Esophagus squamous epithelium (tissue), 5 donors: ENCODE data around the gene ARAP2. TPM values are rescaled to one million over a fixed set of nuclear protein-coding genes. Genes with fewer than 3 reads are reported as not detected.

ENCODE experiments used
- DNase-seq: peaks from one replicate; lab custom pipeline; 2025; lab: John Stamatoyannopoulos, UW
- H3K27ac ChIP-seq, 4 donors: fragments of 200-600 bp; sonication (generic); one replicate each; pipeline ENCODE4 v1.5.1; 2016 to 2019; ENCODE audit warnings: mild to moderate bottlenecking in 1 of 4
- H3K27me3 ChIP-seq, 4 donors: fragments of 200-600 bp; sonication (generic); 1 replicate in 3 of 4; 2 replicates in 1 of 4; pipeline versions ENCODE4 v1.5.1 to v1.6.0; 2017 to 2021; ENCODE audit warnings: antibody characterized with exemption in 1 of 4
- H3K36me3 ChIP-seq, 3 donors: fragments of 200-600 bp; sonication (generic); one replicate each; pipeline ENCODE4 v1.5.1; 2016 to 2019
- H3K4me1 ChIP-seq, 3 donors: fragments of 200-600 bp; sonication (generic); one replicate each; pipeline ENCODE4 v1.5.1; 2017 to 2019
- H3K4me3 ChIP-seq, 4 donors: fragments of 200-600 bp; sonication (generic); 1 replicate in 3 of 4; 2 replicates in 1 of 4; pipeline ENCODE4 v1.5.1; 2016 to 2019; ENCODE audit warnings: mild to moderate bottlenecking in 2 of 4, moderate library complexity in 1 of 4
- H3K9me3 ChIP-seq, 3 donors: fragments of 200-600 bp; sonication (generic); one replicate each; pipeline ENCODE4 v1.5.1; 2016 to 2019
- CTCF ChIP-seq, 6 experiments: fragments of 450-650 bp in 4 of 6; fragments of 200-600 bp in 2 of 6; sonication (generic) in 2 of 6; IDR thresholded peaks; one replicate each; pipeline ENCODE4 v1.5.1; 2016 to 2019; ENCODE audit warnings: antibody characterized with exemption in 6 of 6, mild to moderate bottlenecking in 4 of 6, moderate library complexity in 4 of 6
- POLR2A ChIP-seq, 4 donors: fragments of 450-650 bp; IDR thresholded peaks; one replicate each; pipeline ENCODE4 v1.6.1; 2017; ENCODE audit warnings: antibody characterized with exemption in 4 of 4, mild to moderate bottlenecking in 4 of 4, moderate library complexity in 3 of 4
- WGBS, 2 donors: methylation state at CpG; one replicate each; pipeline ENCODE4 v1.1.5; 2018; 5-methylcytosine and 5-hydroxymethylcytosine counted together
- intact Hi-C: fragments of 100-400 bp; cut with DNase I; formaldehyde crosslinking; loops from one replicate; pipeline ENCODE4 v1.15.0; 2022
- total RNA-seq, 4 donors: library from RNA; depleted of rRNA; stranded (reverse); fragments of >200 nt; gene quantifications; one replicate each; pipeline ENCODE4 v1.1.0, GENCODE V29; 2016
- donor health status: DM: yes; HTN: yes; CAD: no.

The ARAP2 gene
- total RNA-seq, result 10 to 100 TPM; 28.5 to 65.8 (median 46.9) TPM

- H3K4me1 ChIP-seq, result peaks cover 4 to 39% (median 10%) of the 10 kb centered on the region in 3 donors
- TF ChIP-seq CTCF (IDR thresholded peaks at IDR 0.05) (no peak), POLR2A (IDR thresholded peaks at IDR 0.05) (peak in 1 of 4 donors; percentile 58)
- no peaks in the 10 kb centered on the region for H3K36me3 ChIP-seq
- intact Hi-C loops, result no loop called here
- 9 to 15% methylated on average over 7 to 8 of the region's 81 CpGs for WGBS, 2 donors
- H3K4me3 ChIP-seq, result peak within 1 kb of the TSS; percentile 81 to 97 (median 90)
- H3K27ac ChIP-seq, result peak within 1 kb of the TSS; percentile 94 to 98 (median 97)
- peak; percentile 2 for DNase-seq
- H3K9me3 ChIP-seq, result no peaks in the 10 kb centered on the region
- H3K27me3 ChIP-seq, result peaks cover 0 to 13% (median 0%) of the 10 kb centered on the region in 4 donors
Measured at GRCh38 chr4:36244257-36245082, at the start of gene ARAP2. Gene ARAP2, minus strand, starts transcription at chr4:36244514. Its CDS starts 15,028 bp downstream, at chr4:36229486.

GRCh38 chr4:36292556-36293188, 48.4 kb upstream of the ARAP2 start:
- Histone ChIP-seq H3K27me3 (no peaks in the 10 kb centered on the region), H3K4me1 (peaks cover 0 to 11% (median 0%) of the 10 kb centered on the region in 3 donors), H3K27ac (peak overlapping the region; percentile 7 to 71 (median 66)), H3K9me3 (no peaks in the 10 kb centered on the region), H3K36me3 (no peaks in the 10 kb centered on the region), H3K4me3 (peak overlapping the region in 3 of 4 donors; percentile 9 to 13 (median 12))
- TF ChIP-seq POLR2A (IDR thresholded peaks at IDR 0.05) (no peak), CTCF (IDR thresholded peaks at IDR 0.05) (no peak)
- DNase-seq, result no peak
- WGBS, 2 donors, result 37% methylated on average over 7 of the region's 7 CpGs
- intact Hi-C loops, result no loop called here

- Histone ChIP-seq H3K4me3 (no peak overlapping the region), H3K9me3 (no peaks in the 10 kb centered on the region), H3K27me3 (no peaks in the 10 kb centered on the region), H3K4me1 (peaks cover 0 to 22% (median 0%) of the 10 kb centered on the region in 3 donors), H3K36me3 (no peaks in the 10 kb centered on the region), H3K27ac (no peak overlapping the region)
- 87 to 91% methylated on average over 2 of the region's 2 CpGs for WGBS, 2 donors
- intact Hi-C loops, result no loop called here
- DNase-seq, result no peak
- no peak for TF ChIP-seq POLR2A (IDR thresholded peaks at IDR 0.05)
- TF ChIP-seq CTCF (IDR thresholded peaks at IDR 0.05), result no peak
Measured at GRCh38 chr4:36290641-36291040, 46.3 kb upstream of the ARAP2 start.

GRCh38 chr4:36288731-36289426, 44.6 kb upstream of the ARAP2 start:
- no peaks in the 10 kb centered on the region for H3K36me3 ChIP-seq
- whole genome bisulfite sequencing, 2 donors, result 54 to 67% methylated on average over 2 of the region's 2 CpGs
- TF ChIP-seq POLR2A (IDR thresholded peaks at IDR 0.05) (no peak), CTCF (IDR thresholded peaks at IDR 0.05) (no peak)
- no peaks in the 10 kb centered on the region for H3K27me3 ChIP-seq
- intact Hi-C loops, result no loop called here
- no peak for DNase-seq
- H3K27ac ChIP-seq, result no peak overlapping the region
- H3K4me1 ChIP-seq, result peaks cover 0 to 23% (median 0%) of the 10 kb centered on the region in 3 donors
- no peaks in the 10 kb centered on the region for H3K9me3 ChIP-seq
- no peak overlapping the region for H3K4me3 ChIP-seq
